OCI-LY1 (cell line): ENCODE measurements around the gene PROC.

Experiments used
- H2AFZ ChIP-seq: fragments of 200-600 bp; sonication (generic), shearing (Covaris generic); 2 replicates; pipeline ENCODE4 v1.6.0; 2014; ENCODE audit warnings: antibody characterized with exemption, mild to moderate bottlenecking, low read length
- H3F3A ChIP-seq: fragments of 200-600 bp; sonication (generic), shearing (Covaris generic); 2 replicates; pipeline ENCODE4 v1.6.0; 2014; ENCODE audit warnings: mild to moderate bottlenecking, antibody characterized with exemption, low read length, moderate library complexity; ENCODE audit not compliant: insufficient read depth
- H3K27ac ChIP-seq: fragments of 200-600 bp; sonication (generic); 2 replicates; pipeline ENCODE4 v1.5.1; 2014; ENCODE audit warnings: low read length, mixed run types, mild to moderate bottlenecking, low read depth; ENCODE audit not compliant: poor library complexity, severe bottlenecking
- H3K27me3 ChIP-seq: fragments of 200-600 bp; sonication (generic); 2 replicates; pipeline ENCODE4 v1.6.0; 2014; ENCODE audit warnings: antibody characterized with exemption, mild to moderate bottlenecking, low read length, moderate library complexity; ENCODE audit not compliant: insufficient read depth
- H3K36me3 ChIP-seq: fragments of 200-600 bp; sonication (generic); 2 replicates; pipeline ENCODE4 v1.6.1; 2014; ENCODE audit warnings: mild to moderate bottlenecking, antibody characterized with exemption, low read length, moderate library complexity, mixed read lengths; ENCODE audit not compliant: insufficient read depth
- H3K4me1 ChIP-seq: fragments of 200-600 bp; sonication (generic); 2 replicates; pipeline ENCODE4 v1.5.1; 2014; ENCODE audit warnings: mild to moderate bottlenecking, low read length, moderate library complexity; ENCODE audit not compliant: insufficient read depth, severe bottlenecking
- H3K4me2 ChIP-seq: fragments of 200-600 bp; sonication (generic), shearing (Covaris generic); 2 replicates; pipeline ENCODE4 v1.6.1; 2014; ENCODE audit warnings: low read length
- H3K4me3 ChIP-seq: fragments of 200-600 bp; sonication (generic); 2 replicates; pipeline ENCODE4 v1.5.1; 2014; ENCODE audit warnings: low read length, low read depth, mild to moderate bottlenecking, mixed read lengths; ENCODE audit not compliant: poor library complexity, severe bottlenecking
- H3K79me2 ChIP-seq: fragments of 200-600 bp; shearing (Covaris generic); 2 replicates; pipeline ENCODE4 v1.6.1; 2016; ENCODE audit warnings: mixed run types, low read length, mixed read lengths; ENCODE audit not compliant: insufficient read depth
- H3K9ac ChIP-seq: fragments of 200-600 bp; sonication (generic), shearing (Covaris generic); 2 replicates; pipeline ENCODE4 v1.6.1; 2014; ENCODE audit warnings: mild to moderate bottlenecking, low read length, mixed read lengths
- H3K9me2 ChIP-seq: fragments of 200-600 bp; sonication (generic), shearing (Covaris generic); 2 replicates; pipeline ENCODE4 v1.6.1; 2014; ENCODE audit warnings: low read depth, mild to moderate bottlenecking, low read length, mixed read lengths
- H3K9me3 ChIP-seq: fragments of 200-600 bp; shearing (Covaris generic); 2 replicates; pipeline ENCODE4 v1.6.1; 2014; ENCODE audit warnings: low read length, mixed read lengths
- H4K20me1 ChIP-seq: fragments of 200-600 bp; sonication (generic), shearing (Covaris generic); 2 replicates; pipeline ENCODE4 v1.6.0; 2016; ENCODE audit warnings: mild to moderate bottlenecking, low read length; ENCODE audit not compliant: insufficient read depth
- EZH2 ChIP-seq: fragments of 200-600 bp; sonication (generic), shearing (Covaris generic); IDR thresholded peaks from 2 replicates; pipeline ENCODE4 v1.8.0; 2017; ENCODE audit warnings: borderline replicate concordance, mixed run types, mild to moderate bottlenecking, antibody characterized with exemption, low read length, moderate library complexity, mixed read lengths
- TF ChIP-seq, protein P1 (sequence below): fragments of 200-600 bp; sonication (generic), shearing (Covaris generic); IDR thresholded peaks from 2 replicates; pipeline ENCODE4 v1.5.1; 2017; ENCODE audit warnings: mild to moderate bottlenecking, antibody characterized with exemption, low read length, moderate library complexity, mixed read lengths

Gene PROC

DNA sequence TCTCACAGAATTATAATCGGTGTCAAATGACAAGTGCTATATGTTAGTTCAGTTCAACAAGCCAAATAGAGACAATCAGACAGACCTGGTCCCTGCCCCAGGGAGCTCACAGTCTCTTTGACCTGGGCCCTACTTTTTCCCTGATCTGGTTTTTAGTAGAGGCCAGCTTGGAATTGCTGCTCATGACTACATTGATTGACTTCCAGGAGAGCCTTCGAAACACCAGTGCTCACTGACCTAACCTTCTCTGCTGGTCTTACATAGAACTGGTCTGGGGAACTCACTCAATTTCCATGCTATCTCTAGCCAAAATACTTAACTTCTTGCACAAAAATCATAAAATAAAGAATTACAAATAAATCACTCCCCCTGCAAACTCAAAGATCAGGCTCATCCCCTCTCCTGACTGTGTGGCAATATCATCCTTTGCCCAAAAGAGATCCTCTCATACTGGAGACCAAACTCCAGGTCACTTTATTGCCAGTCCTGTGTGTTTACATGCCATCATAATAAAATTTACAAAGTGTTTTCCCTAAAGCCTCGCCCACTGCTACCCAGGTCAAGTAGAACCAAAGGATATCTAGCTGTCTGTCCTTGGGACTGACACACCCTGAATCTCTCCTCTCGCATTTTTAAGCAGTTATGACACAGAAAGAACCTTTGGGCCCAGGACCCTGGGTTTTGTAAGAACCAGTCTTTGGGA is 53.2 kb downstream of the PROC start:
- Histone ChIP-seq H3K9ac (no peak overlapping the region), H3K79me2 (no peaks in the 10 kb centered on the region), H3K4me3 (no peak overlapping the region), H2AFZ (no peak overlapping the region), H3K27me3 (no peaks in the 10 kb centered on the region), H3K36me3 (peaks cover 24% of the 10 kb centered on the region; the same call in 1 of the 2 replicates), H3F3A (no peaks in the 10 kb centered on the region), H4K20me1 (no peaks in the 10 kb centered on the region), H3K9me2 (no peaks in the 10 kb centered on the region), H3K4me1 (no peaks in the 10 kb centered on the region), H3K27ac (no peak overlapping the region), H3K4me2 (no peak overlapping the region), H3K9me3 (no peaks in the 10 kb centered on the region)
- TF ChIP-seq, protein P1, sequence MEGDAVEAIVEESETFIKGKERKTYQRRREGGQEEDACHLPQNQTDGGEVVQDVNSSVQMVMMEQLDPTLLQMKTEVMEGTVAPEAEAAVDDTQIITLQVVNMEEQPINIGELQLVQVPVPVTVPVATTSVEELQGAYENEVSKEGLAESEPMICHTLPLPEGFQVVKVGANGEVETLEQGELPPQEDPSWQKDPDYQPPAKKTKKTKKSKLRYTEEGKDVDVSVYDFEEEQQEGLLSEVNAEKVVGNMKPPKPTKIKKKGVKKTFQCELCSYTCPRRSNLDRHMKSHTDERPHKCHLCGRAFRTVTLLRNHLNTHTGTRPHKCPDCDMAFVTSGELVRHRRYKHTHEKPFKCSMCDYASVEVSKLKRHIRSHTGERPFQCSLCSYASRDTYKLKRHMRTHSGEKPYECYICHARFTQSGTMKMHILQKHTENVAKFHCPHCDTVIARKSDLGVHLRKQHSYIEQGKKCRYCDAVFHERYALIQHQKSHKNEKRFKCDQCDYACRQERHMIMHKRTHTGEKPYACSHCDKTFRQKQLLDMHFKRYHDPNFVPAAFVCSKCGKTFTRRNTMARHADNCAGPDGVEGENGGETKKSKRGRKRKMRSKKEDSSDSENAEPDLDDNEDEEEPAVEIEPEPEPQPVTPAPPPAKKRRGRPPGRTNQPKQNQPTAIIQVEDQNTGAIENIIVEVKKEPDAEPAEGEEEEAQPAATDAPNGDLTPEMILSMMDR, result no peak
- TF ChIP-seq EZH2, result no peak

DNA sequence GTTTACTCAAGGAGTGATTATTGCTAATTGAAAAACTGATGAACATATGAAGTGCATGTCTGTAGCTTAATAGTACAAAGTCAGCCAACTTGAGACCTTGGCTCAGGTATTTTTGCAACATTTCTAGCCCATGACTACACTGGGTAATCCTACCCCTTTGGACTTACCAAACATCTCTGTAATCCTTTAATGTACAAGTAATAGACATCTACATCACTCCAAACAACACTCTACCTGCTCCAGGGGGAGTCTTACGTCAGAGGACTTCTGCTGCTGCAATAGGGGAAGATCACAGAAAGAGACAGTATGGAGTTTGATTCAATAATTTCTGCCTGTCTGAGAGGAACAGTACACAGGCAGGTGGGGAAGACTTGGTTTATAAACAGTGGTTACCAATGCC is 54.0 kb downstream of the PROC start:
- no peak for TF ChIP-seq EZH2
- TF ChIP-seq, protein P1, result no peak
- H3K36me3 ChIP-seq, result peaks cover 21% of the 10 kb centered on the region; the same call in 1 of the 2 replicates
- H3K9me2 ChIP-seq, result no peaks in the 10 kb centered on the region
- H2AFZ ChIP-seq, result no peak overlapping the region
- H3K27me3 ChIP-seq, result no peaks in the 10 kb centered on the region
- H3K4me1 ChIP-seq, result no peaks in the 10 kb centered on the region
- no peak overlapping the region for H3K4me2 ChIP-seq
- H3K27ac ChIP-seq, result no peak overlapping the region
- H3K9ac ChIP-seq, result no peak overlapping the region
- H3K79me2 ChIP-seq, result no peaks in the 10 kb centered on the region
- no peaks in the 10 kb centered on the region for H3F3A ChIP-seq
- no peaks in the 10 kb centered on the region for H3K9me3 ChIP-seq
- H4K20me1 ChIP-seq, result no peaks in the 10 kb centered on the region
- H3K4me3 ChIP-seq, result no peak overlapping the region

DNA sequence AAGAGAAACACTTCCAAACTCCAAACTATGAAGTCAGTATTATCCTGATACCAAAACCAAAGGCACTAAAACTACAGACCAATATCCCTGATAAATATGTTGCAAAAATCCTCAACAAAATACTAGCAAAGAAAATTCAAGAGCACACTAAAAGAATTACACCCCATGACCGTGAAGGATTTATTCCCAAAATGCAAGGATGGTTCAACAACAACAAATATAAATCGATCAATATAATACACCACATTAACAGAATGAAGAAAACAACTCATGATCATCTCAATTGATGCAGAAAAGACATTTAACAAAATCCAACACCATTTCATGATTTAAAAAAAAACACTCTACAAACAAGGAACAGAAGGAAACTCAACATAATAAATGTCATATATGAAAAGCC is 57.6 kb downstream of the PROC start:
- no peaks in the 10 kb centered on the region for H3F3A ChIP-seq
- peaks cover 17% of the 10 kb centered on the region; the same call in 1 of the 2 replicates for H3K36me3 ChIP-seq
- H3K4me3 ChIP-seq, result no peak overlapping the region
- no peak overlapping the region for H3K9ac ChIP-seq
- H3K27me3 ChIP-seq, result no peaks in the 10 kb centered on the region
- no peak overlapping the region for H3K27ac ChIP-seq
- no peaks in the 10 kb centered on the region for H3K9me3 ChIP-seq
- H4K20me1 ChIP-seq, result no peaks in the 10 kb centered on the region
- no peak overlapping the region for H3K4me2 ChIP-seq
- H2AFZ ChIP-seq, result no peak overlapping the region
- no peaks in the 10 kb centered on the region for H3K4me1 ChIP-seq
- TF ChIP-seq, protein P1, result no peak
- no peak for TF ChIP-seq EZH2
- H3K9me2 ChIP-seq, result no peaks in the 10 kb centered on the region
- H3K79me2 ChIP-seq, result no peaks in the 10 kb centered on the region
